Body of pancreas (tissue), 4 donors: ENCODE data around the gene STEAP2. TPM values are rescaled to one million over a fixed set of nuclear protein-coding genes. Genes with fewer than 3 reads are reported as not detected.

ENCODE experiments used
- ATAC-seq: fragments of 150-250 bp; one replicate; pipeline ENCODE4 v1.9.1; 2016
- DNase-seq, 4 donors: peaks; one replicate each; pipeline ENCODE4 v3.0.0-alpha.2; 2019
- H3K27ac ChIP-seq, 4 donors: fragments of 200-600 bp; sonication (generic); 1 replicate in 3 of 4; 2 replicates in 1 of 4; pipeline versions ENCODE4 v1.5.1 to v1.6.1; 2016 to 2019; ENCODE audit warnings: mild to moderate bottlenecking in 1 of 4, mixed read lengths in 1 of 4, moderate library complexity in 1 of 4
- H3K27me3 ChIP-seq, 2 donors: fragments of 200-600 bp; sonication (generic); one replicate each; pipeline ENCODE4 v1.6.0; 2016; ENCODE audit warnings: mild to moderate bottlenecking in 1 of 2
- H3K36me3 ChIP-seq, 2 donors: fragments of 200-600 bp; sonication (generic); replicated peaks in 1 of 2; 2 replicates each; pipeline ENCODE4 v1.5.1; 2016; ENCODE audit warnings: low read depth in 2 of 2; ENCODE audit not compliant: insufficient read depth in 1 of 2
- H3K4me1 ChIP-seq: fragments of 200-600 bp; sonication (generic); one replicate; pipeline ENCODE4 v1.6.0; 2016
- H3K4me3 ChIP-seq, 2 donors: fragments of 200-600 bp; sonication (generic); 1 replicate in 1 of 2; 2 replicates in 1 of 2; pipeline ENCODE4 v1.5.1; 2016 to 2019
- H3K9me3 ChIP-seq, 3 donors: fragments of 200-600 bp; sonication (generic); 1 replicate in 2 of 3; 2 replicates in 1 of 3; pipeline ENCODE4 v1.5.1; 2016
- POLR2A ChIP-seq, 3 donors: fragments of 450-650 bp; IDR thresholded peaks; one replicate each; pipeline ENCODE4 v1.6.1; 2016; ENCODE audit warnings: antibody characterized with exemption in 3 of 3, mild to moderate bottlenecking in 2 of 3
- WGBS, 2 donors: methylation state at CpG; one replicate each; pipeline ENCODE4 v1.1.5; 2017; 5-methylcytosine and 5-hydroxymethylcytosine counted together
- intact Hi-C: fragments of 100-400 bp; cut with DNase I; formaldehyde crosslinking; loops from one replicate; pipeline ENCODE4 v1.15.1; 2023
- total RNA-seq, 2 donors: library from RNA; depleted of rRNA; stranded (reverse); fragments of >200 nt; gene quantifications; one replicate each; pipeline ENCODE4 v1.1.0, GENCODE V29; 2016
- TF ChIP-seq, protein P1 (sequence below), 7 experiments: fragments of 450-650 bp in 4 of 7; fragments of 200-600 bp in 3 of 7; sonication (generic) in 3 of 7; IDR thresholded peaks; one replicate each; pipeline ENCODE4 v1.5.1; 2016 to 2019; ENCODE audit warnings: antibody characterized with exemption in 7 of 7

STEAP2 gene
- total RNA-seq, 2 donors from 2014 or later, result 9.2 to 12.7 TPM

DNA sequence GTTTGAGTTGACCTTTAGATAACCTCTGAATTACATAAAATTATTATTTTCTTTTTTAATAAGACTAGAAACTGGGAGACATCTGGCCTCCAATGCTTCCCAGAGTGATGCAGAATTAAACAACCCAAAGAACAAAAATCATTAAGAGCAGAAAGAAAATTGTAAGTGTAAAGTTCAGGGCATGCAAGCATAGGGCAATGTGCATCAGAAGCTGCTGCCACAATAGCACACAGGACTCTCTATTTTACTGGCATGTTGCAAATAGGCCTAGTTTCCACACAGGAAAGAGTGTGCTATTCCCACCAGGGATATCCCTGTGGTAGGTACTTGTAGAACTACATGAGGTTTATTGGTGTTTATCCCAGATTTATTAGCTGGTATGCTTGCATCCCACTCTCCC is 20.5 kb upstream of the STEAP2 start:
- DNase-seq (no peak), ATAC-seq (no peak)
- intact Hi-C loops, result no loop called here
- Histone ChIP-seq H3K27ac (no peak overlapping the region), H3K36me3 (no peaks in the 10 kb centered on the region), H3K4me3 (no peak overlapping the region), H3K27me3 (no peaks in the 10 kb centered on the region), H3K4me1 (peaks cover 9% of the 10 kb centered on the region), H3K9me3 (no peaks in the 10 kb centered on the region)
- no peak for TF ChIP-seq POLR2A (IDR thresholded peaks at IDR 0.05)
- TF ChIP-seq, protein P1, sequence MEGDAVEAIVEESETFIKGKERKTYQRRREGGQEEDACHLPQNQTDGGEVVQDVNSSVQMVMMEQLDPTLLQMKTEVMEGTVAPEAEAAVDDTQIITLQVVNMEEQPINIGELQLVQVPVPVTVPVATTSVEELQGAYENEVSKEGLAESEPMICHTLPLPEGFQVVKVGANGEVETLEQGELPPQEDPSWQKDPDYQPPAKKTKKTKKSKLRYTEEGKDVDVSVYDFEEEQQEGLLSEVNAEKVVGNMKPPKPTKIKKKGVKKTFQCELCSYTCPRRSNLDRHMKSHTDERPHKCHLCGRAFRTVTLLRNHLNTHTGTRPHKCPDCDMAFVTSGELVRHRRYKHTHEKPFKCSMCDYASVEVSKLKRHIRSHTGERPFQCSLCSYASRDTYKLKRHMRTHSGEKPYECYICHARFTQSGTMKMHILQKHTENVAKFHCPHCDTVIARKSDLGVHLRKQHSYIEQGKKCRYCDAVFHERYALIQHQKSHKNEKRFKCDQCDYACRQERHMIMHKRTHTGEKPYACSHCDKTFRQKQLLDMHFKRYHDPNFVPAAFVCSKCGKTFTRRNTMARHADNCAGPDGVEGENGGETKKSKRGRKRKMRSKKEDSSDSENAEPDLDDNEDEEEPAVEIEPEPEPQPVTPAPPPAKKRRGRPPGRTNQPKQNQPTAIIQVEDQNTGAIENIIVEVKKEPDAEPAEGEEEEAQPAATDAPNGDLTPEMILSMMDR (IDR thresholded peaks at IDR 0.05), result no peak

DNA sequence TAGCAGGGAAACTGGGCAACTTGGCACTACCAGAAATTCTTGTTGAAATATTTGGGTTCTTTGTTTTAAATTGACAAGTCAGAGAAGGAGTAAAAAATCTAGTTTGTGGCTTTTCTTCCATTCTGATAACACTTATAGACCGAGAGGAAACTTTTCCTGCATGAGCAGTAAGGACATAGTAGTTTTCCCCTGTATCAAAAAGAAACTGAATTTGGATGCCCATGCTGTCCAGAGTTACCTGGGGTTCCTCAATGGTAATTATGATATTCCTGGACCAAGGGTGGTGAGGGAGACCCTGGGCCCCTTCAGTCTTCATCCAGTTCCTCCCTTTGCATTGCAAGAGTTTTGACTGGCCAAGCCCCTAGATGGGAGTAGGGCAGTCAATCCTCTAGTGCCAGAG is 19.9 kb upstream of the STEAP2 start:
- Histone ChIP-seq H3K27me3 (no peaks in the 10 kb centered on the region), H3K4me1 (peaks cover 9% of the 10 kb centered on the region), H3K4me3 (no peak overlapping the region), H3K36me3 (no peaks in the 10 kb centered on the region), H3K9me3 (no peaks in the 10 kb centered on the region), H3K27ac (no peak overlapping the region)
- no peak for ATAC-seq
- 83 to 90% methylated on average over 1 of the region's 1 CpG for WGBS, 2 donors
- intact Hi-C loops, result no loop called here
- no peak for DNase-seq
- TF ChIP-seq, protein P1 (IDR thresholded peaks at IDR 0.05), result no peak
- TF ChIP-seq POLR2A (IDR thresholded peaks at IDR 0.05), result no peak

DNA sequence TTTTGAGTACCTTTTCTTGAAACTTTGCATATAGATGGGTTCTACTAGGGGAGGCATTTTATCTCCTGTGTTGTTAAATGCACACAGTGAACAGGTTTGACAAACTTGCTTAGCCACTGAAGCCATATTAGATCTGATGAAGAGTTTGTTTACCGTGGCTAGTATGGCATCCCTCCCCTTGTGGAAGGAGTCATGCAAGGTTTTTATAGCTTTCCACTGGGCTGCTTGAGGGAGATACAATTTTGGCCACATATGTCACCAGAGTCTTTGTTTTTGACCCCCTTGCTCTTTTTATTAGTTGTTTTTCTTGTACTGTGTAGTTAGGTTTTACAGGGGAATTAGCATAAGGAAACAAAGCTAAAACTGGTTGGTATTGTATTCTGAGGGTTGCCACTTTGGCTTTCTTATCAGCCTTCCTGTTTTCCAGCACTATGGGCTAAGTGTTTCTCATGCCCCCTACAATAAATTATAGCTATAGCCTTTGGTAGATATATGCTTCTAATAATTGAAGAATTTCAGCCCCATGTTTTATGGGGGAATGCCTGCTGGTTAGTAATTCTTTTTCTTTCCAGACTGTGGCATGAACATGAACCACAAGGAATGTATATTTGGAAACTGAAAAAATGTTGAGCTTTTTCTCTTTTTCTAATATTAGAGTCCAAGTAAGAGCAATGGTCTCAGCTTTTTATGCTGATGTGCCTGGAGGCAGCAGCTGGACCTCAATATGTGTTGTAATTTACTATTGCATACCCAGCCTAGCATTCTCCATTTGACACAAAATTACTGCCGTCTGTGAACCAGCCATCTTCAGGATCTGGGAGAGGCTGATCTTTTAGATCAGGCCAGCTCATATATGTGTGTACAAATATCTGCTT is 18.4 kb upstream of the STEAP2 start:
- no peaks in the 10 kb centered on the region for H3K27me3 ChIP-seq
- intact Hi-C loops, result no loop called here
- no peaks in the 10 kb centered on the region for H3K36me3 ChIP-seq
- no peak overlapping the region for H3K4me3 ChIP-seq
- no peak for TF ChIP-seq POLR2A (IDR thresholded peaks at IDR 0.05)
- TF ChIP-seq, protein P1 (IDR thresholded peaks at IDR 0.05), result no peak
- no peaks in the 10 kb centered on the region for H3K9me3 ChIP-seq
- DNase-seq (no peak), ATAC-seq (no peak)
- no peak overlapping the region for H3K27ac ChIP-seq
- WGBS, 2 donors, result 63 to 72% methylated on average over 2 of the region's 2 CpGs
- peaks cover 8% of the 10 kb centered on the region for H3K4me1 ChIP-seq

DNA sequence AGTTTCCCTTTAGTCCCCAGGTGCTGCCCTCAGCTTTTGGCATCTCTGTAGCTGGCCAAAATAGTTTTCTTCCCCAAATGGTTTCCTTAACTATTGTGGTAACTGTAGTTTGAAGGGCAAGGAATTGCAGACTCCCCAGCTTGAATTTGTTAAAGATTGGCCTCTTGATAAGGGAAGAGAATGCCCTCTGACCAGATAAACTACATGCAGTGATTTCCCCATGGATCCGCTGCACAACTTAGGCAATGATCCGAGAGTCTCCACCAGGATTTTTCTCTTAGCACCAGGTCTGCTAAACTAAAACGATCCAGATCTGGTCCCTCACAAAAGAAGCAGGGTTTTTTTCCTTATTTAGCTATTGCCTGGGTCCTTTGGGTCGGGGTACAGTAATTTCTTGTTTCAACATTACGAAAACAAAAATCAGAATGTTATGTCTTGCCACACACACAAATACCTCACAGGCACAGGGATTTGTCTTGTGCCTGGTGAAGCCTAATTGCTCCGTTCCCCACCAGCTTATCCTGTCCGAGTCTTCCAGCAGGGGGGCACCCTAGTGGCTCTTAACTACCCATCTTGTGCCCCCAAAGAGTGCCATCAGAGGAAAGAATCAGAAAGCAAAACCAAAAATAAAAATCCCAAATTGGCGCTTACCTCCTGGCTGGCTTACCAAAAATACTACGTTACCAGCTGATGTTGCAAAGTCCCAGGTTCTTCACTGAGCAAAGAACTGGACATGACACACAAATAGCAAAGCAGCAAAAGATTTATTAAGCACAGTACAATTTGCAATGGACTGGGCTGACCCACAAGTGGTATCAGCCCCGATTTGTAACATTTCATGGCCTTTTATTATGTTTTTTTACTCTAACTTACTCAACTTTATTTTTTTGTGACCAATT is 16.4 kb upstream of the STEAP2 start:
- Histone ChIP-seq H3K4me3 (no peak overlapping the region), H3K4me1 (no peaks in the 10 kb centered on the region), H3K27me3 (no peaks in the 10 kb centered on the region), H3K36me3 (no peaks in the 10 kb centered on the region), H3K27ac (no peak overlapping the region), H3K9me3 (no peaks in the 10 kb centered on the region)
- no peak for DNase-seq
- no peak for TF ChIP-seq POLR2A (IDR thresholded peaks at IDR 0.05)
- TF ChIP-seq, protein P1 (IDR thresholded peaks at IDR 0.05), result no peak
- 72 to 88% methylated on average over 10 of the region's 10 CpGs for WGBS, 2 donors
- intact Hi-C loops, result no loop called here
- no peak for ATAC-seq
